ENCODE measurements around the gene CSMD2.

The CSMD2 gene

GRCh38 chr1:33466159-33466558 is 698.9 kb downstream of the CSMD2 start:
- TF ChIP-seq, protein P1, sequence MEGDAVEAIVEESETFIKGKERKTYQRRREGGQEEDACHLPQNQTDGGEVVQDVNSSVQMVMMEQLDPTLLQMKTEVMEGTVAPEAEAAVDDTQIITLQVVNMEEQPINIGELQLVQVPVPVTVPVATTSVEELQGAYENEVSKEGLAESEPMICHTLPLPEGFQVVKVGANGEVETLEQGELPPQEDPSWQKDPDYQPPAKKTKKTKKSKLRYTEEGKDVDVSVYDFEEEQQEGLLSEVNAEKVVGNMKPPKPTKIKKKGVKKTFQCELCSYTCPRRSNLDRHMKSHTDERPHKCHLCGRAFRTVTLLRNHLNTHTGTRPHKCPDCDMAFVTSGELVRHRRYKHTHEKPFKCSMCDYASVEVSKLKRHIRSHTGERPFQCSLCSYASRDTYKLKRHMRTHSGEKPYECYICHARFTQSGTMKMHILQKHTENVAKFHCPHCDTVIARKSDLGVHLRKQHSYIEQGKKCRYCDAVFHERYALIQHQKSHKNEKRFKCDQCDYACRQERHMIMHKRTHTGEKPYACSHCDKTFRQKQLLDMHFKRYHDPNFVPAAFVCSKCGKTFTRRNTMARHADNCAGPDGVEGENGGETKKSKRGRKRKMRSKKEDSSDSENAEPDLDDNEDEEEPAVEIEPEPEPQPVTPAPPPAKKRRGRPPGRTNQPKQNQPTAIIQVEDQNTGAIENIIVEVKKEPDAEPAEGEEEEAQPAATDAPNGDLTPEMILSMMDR (IDR thresholded peaks at IDR 0.05; ENCODE audit: low read depth, low read length): no peak
- H3K4me3 ChIP-seq (ENCODE audit: low read depth, low read length): no peak overlapping the region

DNA sequence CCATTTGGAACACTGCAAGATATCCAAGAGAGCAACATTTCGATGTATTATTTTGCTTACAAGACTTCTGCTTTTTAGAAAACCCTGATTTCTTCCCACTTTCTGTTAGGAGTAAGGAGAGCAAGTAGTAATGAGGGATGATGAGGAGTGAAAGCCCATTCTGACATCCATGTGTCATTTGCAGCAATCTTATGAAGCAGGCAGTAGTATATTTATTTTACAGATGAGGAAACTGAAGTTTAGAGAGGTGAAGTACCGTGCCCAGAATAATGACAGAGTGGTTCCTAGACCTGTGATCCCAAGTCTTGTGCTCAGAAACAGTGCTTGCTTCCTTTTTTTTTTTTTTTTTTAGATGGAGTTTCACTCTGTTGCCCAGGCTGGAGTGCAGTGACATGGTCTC is 699.7 kb downstream of the CSMD2 start:
- TF ChIP-seq, protein P1 (IDR thresholded peaks at IDR 0.05; ENCODE audit: low read depth, low read length): no peak
- no peak overlapping the region for H3K4me3 ChIP-seq (ENCODE audit: low read depth, low read length)

GRCh38 chr1:33464552-33464951 is 700.5 kb downstream of the CSMD2 start:
- TF ChIP-seq, protein P1 (IDR thresholded peaks at IDR 0.05; ENCODE audit: low read depth, low read length): no peak
- H3K4me3 ChIP-seq (ENCODE audit: low read depth, low read length): no peak overlapping the region

All from WI38 (cell line).